GM23338 (cell line): ENCODE results near the gene NCKIPSD. TPM values are rescaled to one million over a fixed set of nuclear protein-coding genes. Genes with fewer than 3 reads are reported as not detected.

Source experiments
- ATAC-seq: fragments of 200-7000 bp; cut with Tn5 transposase; 3 replicates; pipeline ENCODE4 v1.9.1; 2020
- DNase-seq: peaks from one replicate; pipeline ENCODE4 v3.0.0-alpha.2; 2015; ENCODE audit warnings: low spot score
- H2AFZ ChIP-seq: fragments of 200-600 bp; sonication (generic); 2 replicates; pipeline ENCODE4 v1.8.0; 2016; ENCODE audit warnings: antibody characterized with exemption, mild to moderate bottlenecking, moderate library complexity
- H3F3A ChIP-seq: fragments of 200-600 bp; sonication (generic); replicated peaks from 2 replicates; pipeline ENCODE4 v1.8.0; 2017; ENCODE audit warnings: antibody characterized with exemption, mixed run types, low read depth
- H3K27ac ChIP-seq: fragments of 200-600 bp; sonication (generic); 2 replicates; pipeline ENCODE4 v1.6.1; 2016; ENCODE audit warnings: low read depth
- H3K27me3 ChIP-seq: fragments of 200-600 bp; sonication (generic); 2 replicates; pipeline ENCODE4 v1.8.0; 2016; ENCODE audit warnings: mild to moderate bottlenecking, mixed run types, moderate library complexity; ENCODE audit not compliant: insufficient read depth
- H3K36me3 ChIP-seq: fragments of 200-600 bp; sonication (generic); 2 replicates; pipeline ENCODE4 v1.8.0; 2016; ENCODE audit warnings: mild to moderate bottlenecking; ENCODE audit not compliant: insufficient read depth
- H3K4me1 ChIP-seq: fragments of 200-600 bp; sonication (generic); 2 replicates; pipeline ENCODE4 v1.8.0; 2016; ENCODE audit warnings: mild to moderate bottlenecking, moderate library complexity; ENCODE audit not compliant: insufficient read depth
- H3K4me2 ChIP-seq: fragments of 200-600 bp; sonication (generic); 2 replicates; pipeline ENCODE4 v1.7.1; 2017; ENCODE audit warnings: mixed run types
- H3K4me3 ChIP-seq: fragments of 200-600 bp; sonication (generic); 2 replicates; pipeline ENCODE4 v1.6.1; 2016; ENCODE audit warnings: mixed run types
- H3K79me2 ChIP-seq: fragments of 200-600 bp; sonication (generic); replicated peaks from 2 replicates; pipeline ENCODE4 v1.8.0; 2017; ENCODE audit warnings: mild to moderate bottlenecking; ENCODE audit not compliant: insufficient read depth
- H3K9me2 ChIP-seq: fragments of 200-600 bp; sonication (generic); 2 replicates; pipeline ENCODE4 v1.8.0; 2017; ENCODE audit not compliant: insufficient read depth
- H4K20me1 ChIP-seq: fragments of 200-600 bp; sonication (generic); replicated peaks from 2 replicates; pipeline ENCODE4 v1.8.0; 2017; ENCODE audit warnings: mild to moderate bottlenecking; ENCODE audit not compliant: insufficient read depth
- H3K27ac Mint-ChIP-seq: 2 replicates; pipeline ENCODE4 v1.8.0; 2020; ENCODE audit warnings: inconsistent platforms, mild to moderate bottlenecking, moderate library complexity, mixed read lengths
- H3K27me3 Mint-ChIP-seq: 3 replicates; pipeline ENCODE4 v1.8.0; 2022; ENCODE audit warnings: low read depth, mild to moderate bottlenecking, moderate library complexity, mixed read lengths, inconsistent platforms; ENCODE audit not compliant: insufficient read depth, poor library complexity
- H3K36me3 Mint-ChIP-seq: 3 replicates; pipeline ENCODE4 v1.8.0; 2021; ENCODE audit warnings: low read depth, mild to moderate bottlenecking, inconsistent platforms, moderate library complexity, mixed read lengths
- H3K4me1 Mint-ChIP-seq: 3 replicates; pipeline ENCODE4 v1.8.0; 2020; ENCODE audit warnings: mild to moderate bottlenecking, inconsistent platforms, mixed read lengths
- H3K4me3 Mint-ChIP-seq: 3 replicates; pipeline ENCODE4 v1.8.0; 2021; ENCODE audit warnings: moderate library complexity, mild to moderate bottlenecking, inconsistent platforms, mixed read lengths
- H3K9me3 Mint-ChIP-seq: 3 replicates; pipeline ENCODE4 v1.8.0; 2020; ENCODE audit warnings: moderate library complexity, mild to moderate bottlenecking, inconsistent platforms, mixed read lengths
- CREB1 ChIP-seq: fragments of 250-450 bp; sonication (Bioruptor Pico); IDR thresholded peaks from 2 replicates; pipeline ENCODE4 v1.5.0; 2020; ENCODE audit warnings: low read depth, mild to moderate bottlenecking, moderate library complexity
- CTCF ChIP-seq, 2 experiments: fragments of 200-600 bp in 1 of 2; sonication (generic) in 1 of 2; conservative IDR thresholded peaks; 2 replicates each; pipeline versions ENCODE4 v1.5.1 to v1.6.1; 2016 to 2017; ENCODE audit warnings: antibody characterized with exemption in 2 of 2, low read depth in 2 of 2, mild to moderate bottlenecking in 2 of 2, moderate library complexity in 1 of 2
- ETS1 ChIP-seq: IDR thresholded peaks from 2 replicates; pipeline ENCODE4 v1.6.1; 2016; ENCODE audit warnings: antibody characterized with exemption
- EZH2 ChIP-seq: fragments of 200-600 bp; sonication (generic); IDR thresholded peaks from one replicate; pipeline ENCODE4 v1.8.0; 2017; ENCODE audit warnings: antibody characterized with exemption, mild to moderate bottlenecking, low read depth; ENCODE audit not compliant: unreplicated experiment
- EZH2phosphoT487 ChIP-seq: fragments of 200-600 bp; sonication (generic); IDR thresholded peaks from one replicate; pipeline ENCODE4 v1.8.1; 2018; ENCODE audit warnings: antibody characterized with exemption; ENCODE audit not compliant: unreplicated experiment
- JUNB ChIP-seq: IDR thresholded peaks from one replicate; pipeline ENCODE4 v1.6.1; 2016; ENCODE audit warnings: antibody characterized with exemption; ENCODE audit not compliant: unreplicated experiment
- NANOG ChIP-seq: IDR thresholded peaks from 2 replicates; pipeline ENCODE4 v1.6.1; 2016; ENCODE audit warnings: antibody characterized with exemption, borderline replicate concordance
- POLR2AphosphoS5 ChIP-seq: IDR thresholded peaks from 2 replicates; pipeline ENCODE4 v1.6.1; 2016; ENCODE audit warnings: antibody characterized with exemption, low read depth
- REST ChIP-seq: IDR thresholded peaks from one replicate; pipeline ENCODE4 v1.6.1; 2018; ENCODE audit warnings: antibody characterized with exemption; ENCODE audit not compliant: unreplicated experiment
- STAT1 ChIP-seq: IDR thresholded peaks from one replicate; pipeline ENCODE4 v1.6.1; 2016; ENCODE audit warnings: antibody characterized with exemption; ENCODE audit not compliant: unreplicated experiment
- ZNF114 ChIP-seq: fragments of 250-450 bp; sonication (Bioruptor Pico); IDR thresholded peaks from 2 replicates; pipeline ENCODE4 v1.5.0; 2020; ENCODE audit warnings: mild to moderate bottlenecking, moderate library complexity
- ZNF331 ChIP-seq: fragments of 250-450 bp; sonication (Bioruptor Pico); IDR thresholded peaks from 2 replicates; pipeline ENCODE4 v1.5.0; 2020; ENCODE audit warnings: low read depth, mild to moderate bottlenecking, moderate library complexity
- ZNF462 ChIP-seq: fragments of 250-450 bp; sonication (Bioruptor Pico); IDR thresholded peaks from 2 replicates; pipeline ENCODE4 v1.5.0; 2020; ENCODE audit warnings: mild to moderate bottlenecking, moderate library complexity
- polyA plus RNA-seq: library from polyadenylated mRNA; unstranded; fragments of >200 nt; fragmentation: Nextera tagmentation; extraction: Ambion mirVana; gene quantifications from 2 replicates; pipeline ENCODE4 v1.2.1, GENCODE V29; 2016
- total RNA-seq: library from RNA; depleted of rRNA; stranded (reverse); fragments of >200 nt; shearing (Covaris generic); gene quantifications from 2 replicates; pipeline ENCODE4 v1.2.3, GENCODE V29; 2014

NCKIPSD gene
- total and polyA plus RNA-seq, 2 experiments from 2014 or later = 15.1 to 45.1 TPM

GRCh38 chr3:48631516-48632448 is 53.9 kb downstream of the NCKIPSD start:
- Histone ChIP-seq H3K4me1 (peaks cover 7% of the 10 kb centered on the region), H3F3A (peaks cover 3% of the 10 kb centered on the region; the same call in 1 of the 2 replicates), H2AFZ (no peak overlapping the region), H3K9me2 (no peaks in the 10 kb centered on the region), H3K36me3 (peaks cover 11% of the 10 kb centered on the region; the same call in 1 of the 2 replicates), H4K20me1 (peaks cover 5% of the 10 kb centered on the region), H3K4me2 (no peak overlapping the region), H3K27me3 (no peaks in the 10 kb centered on the region), H3K79me2 (peaks cover 10% of the 10 kb centered on the region), H3K27ac (no peak overlapping the region), H3K4me3 (no peak overlapping the region)
- Mint-ChIP-seq H3K27ac (no peak overlapping the region), H3K4me1 (peaks cover 17% of the 10 kb centered on the region), H3K36me3 (peaks cover 53% of the 10 kb centered on the region), H3K9me3 (no peaks in the 10 kb centered on the region), H3K27me3 (peaks cover 9% of the 10 kb centered on the region), H3K4me3 (no peak overlapping the region)
- ATAC-seq = no peak
- TF ChIP-seq ZNF462 (no peak), REST (no peak), EZH2 (no peak), NANOG (no peak), POLR2AphosphoS5 (no peak), CTCF (conservative IDR thresholded peaks at IDR 0.05; ENCODE audit: low read depth in 2 of 2) (no peak), EZH2phosphoT487 (no peak), STAT1 (no peak), ZNF114 (CRISPR knock-in tag) (no peak), CREB1 (CRISPR knock-in tag) (no peak), JUNB (no peak), ZNF331 (CRISPR knock-in tag) (no peak), ETS1 (no peak)
- DNase-seq = no peak
